UCSD-AML1 (cell line): ENCODE data around the gene SMIM13.

Experiments used
- DNase-seq: peaks from one replicate; lab custom pipeline; 2025; ENCODE audit not compliant: unreplicated experiment; lab: John Stamatoyannopoulos, UW

SMIM13 gene

DNA sequence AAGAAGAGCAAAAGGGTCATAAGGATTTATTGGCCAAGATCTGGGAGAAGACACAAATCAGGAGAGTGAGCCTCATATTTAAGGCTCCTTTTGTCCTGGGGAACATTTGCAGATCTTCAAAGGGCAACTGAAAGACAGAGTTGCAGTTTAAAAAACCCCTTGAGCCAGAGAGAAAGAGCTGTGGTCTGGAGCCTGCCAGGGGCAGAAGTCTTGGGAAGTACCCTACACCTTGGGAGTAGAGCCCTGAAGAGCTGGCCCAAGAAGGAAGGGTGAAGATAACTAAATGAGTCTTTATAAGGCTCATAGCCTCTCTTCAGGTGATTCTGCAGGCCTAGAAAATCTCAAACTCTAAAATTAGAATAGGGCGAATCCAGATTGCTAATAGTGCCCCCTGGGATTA lies 57.9 kb downstream of the SMIM13 start:
- DNase-seq: no peak

DNA sequence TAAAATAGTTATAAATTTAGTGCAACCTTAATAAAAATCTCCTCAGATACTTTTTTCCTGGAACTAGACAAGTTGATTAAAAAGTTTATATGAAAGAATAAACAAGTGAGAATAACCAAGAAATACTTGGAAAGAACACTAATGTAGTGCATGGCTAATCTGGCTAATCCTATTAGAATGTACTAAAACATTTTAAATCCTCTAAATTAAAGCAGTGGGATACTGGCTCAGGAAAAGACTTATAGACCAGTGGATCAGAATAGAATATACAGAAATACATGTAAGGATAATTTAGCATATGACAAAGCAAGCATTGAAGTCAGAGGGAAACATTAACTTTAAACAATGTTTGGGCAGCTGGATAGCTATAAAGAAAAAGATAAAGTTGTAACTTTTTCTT lies 58.9 kb downstream of the SMIM13 start:
- no peak for DNase-seq

- DNase-seq: no peak
These were observed 59.8 kb downstream of the SMIM13 start for GRCh38 chr6:11153447-11153846.

DNA sequence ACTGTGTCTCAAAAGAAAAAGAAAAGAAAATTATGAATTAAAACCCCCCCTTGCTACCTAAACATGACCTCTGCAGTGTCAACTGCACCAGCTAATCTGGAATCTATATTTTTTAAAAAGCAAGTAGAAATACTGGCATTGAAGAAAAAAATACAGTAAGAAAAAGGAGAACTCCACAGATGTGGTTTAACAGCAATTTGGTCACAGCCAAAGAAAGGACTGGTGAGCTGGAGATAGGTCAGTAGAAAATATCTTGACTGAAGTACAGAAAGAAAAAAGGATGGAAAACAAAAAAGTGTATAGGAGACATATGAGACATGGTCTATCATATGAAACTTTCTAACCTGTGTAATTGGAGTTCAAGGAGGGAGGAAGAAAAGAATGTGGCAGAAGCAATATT lies 62.0 kb downstream of the SMIM13 start:
- DNase-seq: no peak

- DNase-seq: no peak
These were observed 66.6 kb downstream of the SMIM13 start for GRCh38 chr6:11160199-11160598.

GRCh38 chr6:11161031-11161956 lies 67.7 kb downstream of the SMIM13 start:
- DNase-seq: no peak

DNA sequence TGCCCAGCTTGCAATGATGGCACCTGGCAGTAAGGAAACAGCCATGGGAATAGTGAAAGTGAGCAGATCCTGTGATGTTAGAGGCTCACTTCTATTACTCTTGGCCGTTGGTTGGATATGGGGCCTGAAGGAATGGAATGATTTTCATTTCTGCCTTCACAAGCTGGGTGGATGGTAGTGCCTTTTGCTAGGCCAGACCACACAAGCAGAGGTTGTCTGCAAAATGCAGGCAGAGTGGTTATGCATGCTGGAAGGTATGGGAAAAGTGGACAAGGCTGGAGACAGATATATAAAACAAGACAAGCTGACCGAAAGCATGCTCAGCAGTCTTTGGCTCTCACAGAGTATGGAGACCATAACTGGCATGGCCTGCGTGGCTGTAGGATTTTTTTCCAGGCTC lies 68.6 kb downstream of the SMIM13 start:
- no peak for DNase-seq

DNA sequence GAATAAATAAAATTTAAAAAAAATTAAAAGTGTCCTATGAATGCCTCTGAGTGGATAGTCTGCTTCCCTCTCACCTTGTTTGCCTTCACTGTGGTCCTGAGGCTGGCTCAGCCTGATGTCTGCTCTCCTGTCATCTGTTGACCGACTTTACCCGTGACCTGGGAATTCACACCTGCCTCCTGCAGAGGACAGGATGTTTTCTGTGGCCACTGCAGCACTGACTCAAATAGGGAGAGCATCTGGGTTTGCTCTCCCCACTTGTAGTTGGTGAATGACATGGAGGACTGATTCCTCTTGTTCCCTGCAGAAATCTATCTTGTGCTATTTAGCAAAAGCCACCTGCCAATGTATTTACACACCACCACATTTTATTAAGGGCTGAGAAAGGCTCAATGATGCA lies 70.3 kb downstream of the SMIM13 start:
- no peak for DNase-seq

DNA sequence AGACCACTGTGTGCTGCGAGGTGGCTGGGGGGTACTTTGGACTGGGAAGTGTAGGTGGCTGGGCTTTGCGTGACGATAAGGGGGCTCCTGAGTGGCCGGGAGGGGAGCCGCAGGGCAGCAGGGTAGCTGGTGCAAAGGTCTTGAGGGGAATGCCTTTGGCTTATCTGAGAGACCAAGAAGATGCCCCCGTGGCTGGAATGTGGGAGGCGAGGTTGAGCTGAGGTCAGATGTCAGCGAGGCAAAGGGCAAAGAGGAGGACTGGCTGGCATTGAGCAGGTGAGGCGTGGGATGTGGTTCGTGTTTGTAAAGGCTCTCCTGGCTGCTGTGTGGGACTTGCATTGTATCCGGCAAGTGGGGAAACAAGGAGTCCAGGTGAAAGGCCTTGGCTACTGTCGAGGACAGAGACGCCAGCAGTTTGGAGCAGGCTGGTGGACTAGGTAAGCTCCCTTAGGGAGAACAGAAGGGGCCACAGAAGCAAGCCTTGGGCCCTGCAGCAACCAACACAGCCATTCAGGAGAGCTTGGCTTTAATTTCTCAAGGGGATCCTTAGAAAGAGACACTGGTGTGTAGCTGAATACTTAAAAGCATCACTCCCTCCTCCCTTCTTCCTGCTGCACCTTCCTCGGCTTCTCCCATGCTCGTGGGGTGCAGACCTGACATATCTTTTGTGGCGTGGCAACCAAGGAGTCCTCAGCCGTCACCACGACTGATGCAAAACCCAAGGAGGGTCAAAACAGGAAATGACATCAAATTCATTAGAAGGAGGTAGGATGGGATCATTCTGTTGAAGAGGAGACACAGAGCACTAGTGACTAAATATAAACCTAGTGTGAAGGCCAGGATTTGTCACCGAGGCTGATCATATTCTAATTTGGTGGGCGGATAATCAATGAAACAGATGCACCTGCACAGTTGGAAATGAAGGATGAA lies 71.3 kb downstream of the SMIM13 start:
- DNase-seq: no peak

GRCh38 chr6:11166948-11167347 lies 73.3 kb downstream of the SMIM13 start:
- no peak for DNase-seq

DNA sequence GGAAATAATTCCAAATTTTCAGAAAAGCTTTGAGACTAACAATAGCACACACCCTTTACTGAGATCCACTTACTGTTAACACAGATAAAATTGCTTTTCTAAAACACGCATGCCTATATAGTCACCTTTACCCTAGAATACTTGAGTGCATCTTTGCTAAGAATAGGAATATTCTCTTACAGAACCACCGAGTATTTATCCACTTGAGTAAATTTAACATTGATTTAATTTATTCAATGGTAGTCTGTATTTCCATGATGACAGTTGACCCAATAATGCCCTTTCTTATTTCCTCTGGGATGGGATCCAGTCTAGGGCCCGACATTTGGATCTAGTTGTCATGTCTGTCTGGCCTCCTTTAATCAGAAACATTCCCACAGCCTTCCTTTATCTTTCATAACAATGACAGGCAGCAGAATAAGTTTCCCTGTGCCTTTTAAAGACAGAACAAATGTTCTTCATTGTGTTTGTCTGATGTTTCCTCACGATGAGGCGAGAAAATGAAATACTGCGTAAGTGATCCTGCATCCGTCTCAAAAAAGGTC lies 74.5 kb downstream of the SMIM13 start:
- DNase-seq: no peak

DNA sequence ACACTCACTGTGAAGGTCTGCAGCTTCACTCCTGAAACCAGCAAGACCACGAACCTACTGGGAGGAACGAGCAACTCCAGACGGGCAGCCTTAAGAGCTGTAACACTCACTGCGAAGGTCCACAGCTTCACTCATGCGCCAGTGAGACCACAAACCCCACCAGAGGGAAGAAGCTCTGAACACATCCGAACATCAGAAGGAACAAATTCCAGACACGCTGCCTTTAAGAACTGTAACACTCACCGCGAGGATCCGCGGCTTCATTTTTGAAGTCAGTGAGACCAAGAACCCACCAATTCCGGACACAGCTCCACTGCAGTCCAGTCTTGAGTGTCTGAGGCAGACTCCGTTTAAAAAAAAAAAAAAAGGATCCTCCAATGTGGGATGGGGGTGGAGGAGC lies 78.3 kb downstream of the SMIM13 start:
- DNase-seq: no peak

DNA sequence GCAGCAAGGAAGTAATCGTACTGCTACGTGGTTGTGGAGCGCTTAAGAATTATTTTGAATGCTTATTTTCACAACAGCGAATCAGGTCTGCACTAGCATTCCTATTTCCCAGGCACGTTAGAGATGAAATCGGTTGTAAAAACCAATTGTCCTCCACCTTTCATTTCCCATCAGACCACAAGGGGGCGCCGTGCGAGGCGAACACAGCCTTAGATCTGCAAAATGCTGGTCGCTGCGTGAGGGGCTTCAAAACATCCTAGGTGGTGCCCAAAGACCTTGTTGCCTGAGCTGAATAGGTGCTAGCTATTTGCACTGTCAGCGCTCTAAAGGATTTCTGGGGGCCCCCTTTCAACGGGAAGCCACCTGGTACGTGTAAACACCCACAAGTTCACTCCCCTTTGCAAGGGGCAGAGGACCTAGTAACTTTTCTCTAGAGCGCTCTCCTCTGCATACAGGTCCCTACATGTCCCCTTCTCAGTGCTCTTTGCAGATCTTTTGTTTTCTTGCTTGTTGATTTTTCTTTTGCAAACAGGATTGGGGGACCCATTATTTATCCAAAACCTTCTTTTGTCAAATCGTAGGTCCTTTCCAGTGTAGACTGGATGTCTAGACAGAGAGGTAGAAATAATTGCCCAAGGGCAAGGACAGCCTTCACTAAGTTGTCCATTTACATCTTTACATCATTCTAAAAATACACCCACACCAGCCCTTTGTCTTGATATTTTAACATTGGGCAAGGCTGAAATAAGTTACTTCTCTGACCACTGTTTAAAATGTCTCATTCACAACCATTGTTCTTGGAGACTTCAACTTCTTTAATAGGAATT lies 79.1 kb downstream of the SMIM13 start:
- peak; percentile 70 for DNase-seq

- no peak for DNase-seq
These were observed 80.6 kb downstream of the SMIM13 start for GRCh38 chr6:11174242-11174611.

- no peak for DNase-seq
These were observed 83.6 kb downstream of the SMIM13 start for GRCh38 chr6:11177271-11177670.

DNA sequence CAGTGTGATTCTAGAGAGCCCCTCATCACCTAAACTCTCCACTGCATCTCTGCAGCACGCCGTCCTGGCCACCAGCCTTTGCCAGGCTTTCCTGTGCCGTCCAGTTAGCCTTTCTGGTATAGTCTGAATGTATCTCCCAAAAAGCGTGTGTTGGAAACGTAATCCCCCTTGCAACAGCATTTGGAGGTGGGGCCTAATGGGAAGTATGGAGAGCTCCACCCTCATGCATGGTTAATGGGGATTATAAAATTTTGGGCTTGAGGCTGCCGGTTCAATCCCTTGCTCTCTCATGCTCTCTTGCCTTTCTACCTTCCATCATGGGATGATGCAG lies 85.4 kb downstream of the SMIM13 start:
- no peak for DNase-seq

GRCh38 chr6:11179419-11180202 lies 86.0 kb downstream of the SMIM13 start:
- no peak for DNase-seq

GRCh38 chr6:11181478-11182136 lies 88.0 kb downstream of the SMIM13 start:
- no peak for DNase-seq

DNA sequence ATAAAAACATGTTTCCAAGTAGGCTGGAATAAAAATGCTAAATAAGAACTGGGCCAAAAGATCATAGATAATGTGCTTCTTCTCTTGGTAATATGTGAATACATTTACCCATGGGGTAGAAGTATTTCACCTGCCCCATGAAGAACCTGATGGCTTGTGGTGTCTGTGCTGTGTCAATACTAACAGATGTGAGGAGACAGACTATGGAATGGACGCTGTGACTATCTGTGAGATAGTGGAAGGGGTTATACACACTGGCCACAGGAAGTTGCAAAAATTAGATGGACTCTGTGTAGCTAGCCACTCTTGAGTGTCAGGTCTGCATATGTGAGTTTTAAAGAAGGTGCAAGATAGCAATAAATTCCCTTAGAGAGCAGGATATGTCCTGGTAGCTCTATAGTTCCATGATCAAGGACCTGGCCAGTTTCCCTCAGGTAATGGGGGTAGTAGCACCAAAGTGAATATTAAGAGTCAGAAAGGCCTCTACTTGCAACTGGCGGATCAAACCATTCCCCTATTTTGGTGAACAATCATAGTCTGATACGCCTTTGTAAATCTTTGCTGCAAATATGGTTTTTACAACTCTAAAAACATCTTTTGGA lies 90.2 kb downstream of the SMIM13 start:
- no peak for DNase-seq
